HepG2 (cell line): ENCODE measurements around the gene HBB. TPM values are rescaled to one million over a fixed set of nuclear protein-coding genes. Genes with fewer than 3 reads are reported as not detected.

Experiments used
- ATAC-seq: fragments of 200-7000 bp; cut with Tn5 transposase; 3 replicates; pipeline ENCODE4 v1.9.1; 2020; ENCODE audit warnings: mild to moderate bottlenecking, moderate library complexity
- BruUV-seq: library from RNA; stranded (reverse); fragments of 400-500 nt; replicated peaks from 2 replicates; lab custom pipeline; 2021; lab: Mats Ljungman, UMichigan
- CTCF ChIA-PET: fragments of 300-600 bp; formaldehyde crosslinking; extraction: SDS; loops from one replicate; lab custom pipeline; 2021; ENCODE audit warnings: low total read pairs, inconsistent platforms, low intra/inter-chr PET ratio; lab: Yijun Ruan, JAX
- POLR2A ChIA-PET: fragments of 350-600 bp; sonication (Branson Sonifier 250); formaldehyde crosslinking; loops from one replicate; lab custom pipeline; 2020; ENCODE audit warnings: antibody characterized with exemption, inconsistent platforms; lab: Yijun Ruan, JAX
- DNase-seq: peaks from one replicate; pipeline ENCODE4 v3.0.0-alpha.2; 2015; ENCODE audit warnings: low spot score
- FAIRE-seq: peaks from 3 replicates; lab custom pipeline; 2011; peaks lifted over from hg19 to GRCh38; lab: Jason Lieb, UNC
- H2AFZ ChIP-seq: one replicate; pipeline ENCODE4 v1.6.1; 2011; ENCODE audit warnings: low read length, inconsistent platforms
- H3K27ac ChIP-seq: fragments of 300-600 bp; 3 replicates; pipeline ENCODE4 v1.8.0; 2011; ENCODE audit warnings: mixed run types, mild to moderate bottlenecking, mixed read lengths, low read length, inconsistent platforms; ENCODE audit not compliant: insufficient read depth; ENCODE audit errors: extremely low read length
- H3K27me3 ChIP-seq, 2 experiments: fragments of 200-600 bp in 1 of 2; 2 replicates in 1 of 2; 3 replicates in 1 of 2; pipeline versions ENCODE4 v1.6.0 to v1.8.0; 2011; ENCODE audit warnings: low read length in 2 of 2, mild to moderate bottlenecking in 2 of 2, moderate library complexity in 2 of 2, inconsistent platforms in 1 of 2; ENCODE audit not compliant: insufficient read depth in 2 of 2, control insufficient read depth in 1 of 2
- H3K36me3 ChIP-seq, 2 experiments: fragments of 200-600 bp in 1 of 2; replicated peaks in 1 of 2; 2 replicates in 1 of 2; 3 replicates in 1 of 2; pipeline versions ENCODE4 v1.5.1 to v1.8.0; 2011; ENCODE audit warnings: low read length in 2 of 2, inconsistent platforms in 1 of 2; ENCODE audit not compliant: insufficient read depth in 2 of 2, control insufficient read depth in 1 of 2
- H3K4me1 ChIP-seq: 2 replicates; pipeline ENCODE4 v1.5.1; 2012; ENCODE audit warnings: low read length, inconsistent platforms; ENCODE audit not compliant: insufficient read depth
- H3K4me2 ChIP-seq: 2 replicates; pipeline ENCODE4 v1.6.0; 2011; ENCODE audit warnings: low read depth, low read length, inconsistent platforms
- H3K4me3 ChIP-seq, 3 experiments: fragments of 200-600 bp in 1 of 3; sonication (generic), shearing (Covaris generic) in 1 of 3; replicated peaks in 1 of 3; 2 replicates each; pipeline ENCODE4 v1.5.1; 2011 to 2016; ENCODE audit warnings: low read length in 3 of 3, inconsistent platforms in 2 of 3, low read depth in 2 of 3, mild to moderate bottlenecking in 2 of 3, control low read depth in 1 of 3, mixed read lengths in 1 of 3; ENCODE audit not compliant: insufficient read depth in 1 of 3
- H3K79me2 ChIP-seq: one replicate; pipeline ENCODE4 v1.6.1; 2011; ENCODE audit warnings: low read length, inconsistent platforms; ENCODE audit not compliant: insufficient read depth
- H3K9ac ChIP-seq: 2 replicates; pipeline ENCODE4 v1.6.0; 2011; ENCODE audit warnings: mild to moderate bottlenecking, low read depth, low read length, inconsistent platforms; ENCODE audit not compliant: insufficient read depth
- H3K9me3 ChIP-seq: 2 replicates; pipeline ENCODE4 v1.5.1; 2012; ENCODE audit warnings: mild to moderate bottlenecking, low read length
- H4K20me1 ChIP-seq: 2 replicates; pipeline ENCODE4 v1.6.0; 2011; ENCODE audit warnings: inconsistent platforms, mild to moderate bottlenecking, low read length, moderate library complexity; ENCODE audit not compliant: insufficient read depth
- ASH2L ChIP-seq: fragments of 300-600, 200-600 bp; sonication (generic); IDR thresholded peaks from 2 replicates; pipeline ENCODE4 v1.7.0; 2017; ENCODE audit warnings: low read depth, mild to moderate bottlenecking, moderate library complexity, mixed read lengths, low read length; ENCODE audit not compliant: insufficient read length
- GATA4 ChIP-seq: sonication (generic); IDR thresholded peaks from 2 replicates; pipeline ENCODE4 v1.6.1; 2016; ENCODE audit warnings: antibody characterized with exemption, low read depth, borderline replicate concordance
- MXD4 ChIP-seq: IDR thresholded peaks from 2 replicates; pipeline ENCODE4 v1.6.1; 2016; ENCODE audit warnings: mild to moderate bottlenecking, missing biosample characterization, missing genetic modification reagents
- MYC ChIP-seq: sonication (generic); formaldehyde crosslinking; IDR thresholded peaks from 2 replicates; pipeline ENCODE4 v1.9.0; 2021; ENCODE audit warnings: missing genetic modification reagents, borderline replicate concordance
- PHF8 ChIP-seq: sonication (generic); formaldehyde crosslinking; IDR thresholded peaks from 2 replicates; pipeline ENCODE4 v1.5.0; 2020; ENCODE audit warnings: missing genetic modification reagents
- SKIL ChIP-seq: sonication (generic); formaldehyde crosslinking; IDR thresholded peaks from 2 replicates; pipeline ENCODE4 v1.8.0; 2022; ENCODE audit warnings: missing genetic modification reagents, mild to moderate bottlenecking, moderate library complexity, borderline replicate concordance
- SUZ12 ChIP-seq: fragments of 150-350 bp; IDR thresholded peaks from 2 replicates; pipeline ENCODE4 v1.6.1; 2014; ENCODE audit warnings: low read depth, low read length
- ZBTB44 ChIP-seq: sonication (generic); formaldehyde crosslinking; IDR thresholded peaks from 2 replicates; pipeline ENCODE4 v1.4.0; 2020; ENCODE audit warnings: missing genetic modification reagents
- ZNF33B ChIP-seq: sonication (generic); formaldehyde crosslinking; IDR thresholded peaks from 2 replicates; pipeline ENCODE4 v1.5.1; 2020; ENCODE audit warnings: mild to moderate bottlenecking, missing genetic modification reagents
- ZNF790 ChIP-seq: sonication (generic); formaldehyde crosslinking; IDR thresholded peaks from 2 replicates; pipeline ENCODE4 v1.8.0; 2022; ENCODE audit warnings: missing genetic modification reagents, mild to moderate bottlenecking, borderline replicate concordance
- WGBS: methylation state at CpG from one replicate; pipeline ENCODE4 v1.1.6; 2017; ENCODE audit warnings: low lambda C conversion rate; 5-methylcytosine and 5-hydroxymethylcytosine counted together
- in situ Hi-C: cut with HindIII; loops from 2 replicates; pipeline ENCODE4 v1.10.0; 2017; ENCODE audit warnings: low pct_unique_long_range_greater_than_20kb; ENCODE audit not compliant: extremely low pct_ligation_motif_present
- intact Hi-C: fragments of 100-400 bp; cut with micrococcal nuclease; formaldehyde crosslinking; loops from one replicate; pipeline ENCODE4 v1.10.0; 2022; ENCODE audit not compliant: unreplicated experiment
- polyA plus RNA-seq, 8 experiments: library from polyadenylated mRNA; depleted of rRNA in 3 of 8; stranded (reverse) in 7 of 8; unstranded in 1 of 8; fragments of >200 nt; fragmentation: Illumina TruSeq in 4 of 8; extraction: Trizol in 4 of 8; gene quantifications; 2 replicates each; pipeline versions ENCODE4 v1.2.1 to v1.2.3, GENCODE V29; 2011 to 2016; ENCODE audit warnings: low read depth in 4 of 8, missing spikeins in 1 of 8, mixed read lengths in 1 of 8; ENCODE audit not compliant: insufficient read depth in 1 of 8
- total RNA-seq, 5 experiments: library from RNA; depleted of rRNA; stranded (reverse); fragments of >200 nt; fragmentation: Illumina TruSeq; extraction: Trizol; gene quantifications; 2 replicates each; pipeline ENCODE4 v1.2.3, GENCODE V29; 2016; ENCODE audit warnings: low read depth in 1 of 5

HBB gene
- total and polyA plus RNA-seq, 2 of the 13 experiments (the other 11 are each of a cell fraction or from before 2014, with no cell fraction given), result not detected

GRCh38 chr11:5228124-5228523, 1.3 kb upstream of the HBB start:
- in situ Hi-C loops, result no loop called here
- H3K9me3 ChIP-seq, result no peaks in the 10 kb centered on the region
- H3K4me3 ChIP-seq, result no peak overlapping the region
- WGBS, result under 1% methylated on average over 5 of the region's 5 CpGs
- H3K4me2 ChIP-seq, result no peak overlapping the region
- peaks cover 0 to 3% of the 10 kb centered on the region in 2 experiments; a peak in 1 of 5 replicates for H3K27me3 ChIP-seq
- no peaks in the 10 kb centered on the region for H3K79me2 ChIP-seq
- ATAC-seq (no peak), FAIRE-seq (no peak), DNase-seq (no peak)
- H3K27ac ChIP-seq, result no peak overlapping the region
- H3K36me3 ChIP-seq, result no peaks in the 10 kb centered on the region
- CTCF ChIA-PET, result no interaction called here
- intact Hi-C loops, result no loop called here
- H2AFZ ChIP-seq, result no peak overlapping the region
- POLR2A ChIA-PET, result no interaction called here
- no peak for TF ChIP-seq MXD4
- no peak for TF ChIP-seq PHF8 (CRISPR knock-in tag)
- no peak for TF ChIP-seq ZNF790 (CRISPR knock-in tag)
- TF ChIP-seq SKIL (CRISPR knock-in tag), result no peak
- TF ChIP-seq ZNF33B (CRISPR knock-in tag), result no peak
- TF ChIP-seq SUZ12, result no peak
- no peak for TF ChIP-seq ASH2L
- no TSS peak for BruUV-seq
- H3K9ac ChIP-seq, result no peak overlapping the region
- H4K20me1 ChIP-seq, result no peaks in the 10 kb centered on the region
- H3K4me1 ChIP-seq, result no peaks in the 10 kb centered on the region

GRCh38 chr11:5227681-5228080, 810 bp upstream of the HBB start:
- TF ChIP-seq GATA4 (no peak), MYC (CRISPR knock-in tag) (no peak), ZBTB44 (CRISPR knock-in tag) (no peak)
- H2AFZ ChIP-seq, result no peak overlapping the region
- POLR2A ChIA-PET, result no interaction called here

More at GRCh38 chr11:5227681-5228080, 810 bp upstream of the HBB start:
- Histone ChIP-seq H3K36me3 (no peaks in the 10 kb centered on the region), H3K27ac (no peak overlapping the region), H3K4me1 (no peaks in the 10 kb centered on the region), H3K79me2 (no peaks in the 10 kb centered on the region), H3K4me3 (no peak overlapping the region), H3K4me2 (no peak overlapping the region), H3K9ac (no peak overlapping the region), H3K27me3 (peaks cover 0 to 3% of the 10 kb centered on the region in 2 experiments; a peak in 1 of 5 replicates), H4K20me1 (no peaks in the 10 kb centered on the region), H3K9me3 (no peaks in the 10 kb centered on the region)
- DNase-seq (no peak), ATAC-seq (no peak), FAIRE-seq (no peak)
- intact Hi-C loops, result no loop called here
- BruUV-seq, result no TSS peak
- 3% methylated on average over 1 of the region's 1 CpG for WGBS
- in situ Hi-C loops, result no loop called here
- CTCF ChIA-PET, result no interaction called here
